MCF 10A (cell line): ENCODE measurements around the gene CPEB1. TPM values are rescaled to one million over a fixed set of nuclear protein-coding genes. Genes with fewer than 3 reads are reported as not detected.

Experiments used
- BruUV-seq: library from RNA; stranded (reverse); fragments of 400-500 nt; replicated peaks from 2 replicates; lab custom pipeline; 2021; lab: Mats Ljungman, UMichigan
- CTCF ChIA-PET: fragments of 300-600 bp; sonication (Branson Sonifier 250); formaldehyde crosslinking; extraction: SDS; loops from one replicate; lab custom pipeline; 2021; ENCODE audit warnings: antibody characterized with exemption, inconsistent platforms; lab: Yijun Ruan, JAX
- POLR2A ChIA-PET: fragments of 300-600, 350-650 bp; sonication (Branson Sonifier 250); formaldehyde crosslinking; extraction: SDS; loops from one replicate; lab custom pipeline; 2020; ENCODE audit warnings: antibody characterized with exemption, inconsistent platforms; lab: Yijun Ruan, JAX
- DNase-seq: peaks from one replicate; pipeline ENCODE4 v3.0.0-alpha.2; 2018; ENCODE audit not compliant: unreplicated experiment
- H3K27ac Mint-ChIP-seq: one replicate; pipeline ENCODE4 v1.8.0; 2022; ENCODE audit warnings: mild to moderate bottlenecking, low read depth, mixed read lengths; ENCODE audit not compliant: unreplicated experiment
- H3K27me3 Mint-ChIP-seq: one replicate; pipeline ENCODE4 v1.8.0; 2022; ENCODE audit warnings: mixed read lengths; ENCODE audit not compliant: insufficient read depth, unreplicated experiment
- H3K36me3 Mint-ChIP-seq: one replicate; pipeline ENCODE4 v1.8.0; 2022; ENCODE audit warnings: mild to moderate bottlenecking, moderate library complexity, mixed read lengths; ENCODE audit not compliant: insufficient read depth, unreplicated experiment
- H3K4me1 Mint-ChIP-seq: one replicate; pipeline ENCODE4 v1.8.0; 2022; ENCODE audit warnings: mixed read lengths; ENCODE audit not compliant: insufficient read depth, unreplicated experiment
- H3K4me3 Mint-ChIP-seq: one replicate; pipeline ENCODE4 v1.8.0; 2022; ENCODE audit warnings: mild to moderate bottlenecking, moderate library complexity, mixed read lengths; ENCODE audit not compliant: unreplicated experiment
- H3K9me3 Mint-ChIP-seq: one replicate; pipeline ENCODE4 v1.8.0; 2022; ENCODE audit warnings: mixed read lengths; ENCODE audit not compliant: unreplicated experiment
- intact Hi-C: fragments of 100-400 bp; cut with micrococcal nuclease; formaldehyde crosslinking; loops from 2 replicates; pipeline ENCODE4 v1.14.1; 2022
- total RNA-seq: library from RNA; stranded (reverse); gene quantifications from 2 replicates; pipeline ENCODE4 v1.2.3, GENCODE V29; 2022
- TF ChIP-seq, protein P1 (sequence below): fragments of 200-600 bp; IDR thresholded peaks from one replicate; pipeline ENCODE4 v1.8.0; 2022; ENCODE audit warnings: antibody characterized with exemption, mild to moderate bottlenecking; ENCODE audit not compliant: unreplicated experiment

CPEB1 gene
- total RNA-seq, 1 experiment from 2014 or later = not detected

GRCh38 chr15:82569834-82570233 lies 77.3 kb downstream of the CPEB1 start:
- DNase-seq = no peak
- ChIA-PET POLR2A (no interaction called here), CTCF (no interaction called here)
- Mint-ChIP-seq H3K27ac (no peak overlapping the region), H3K27me3 (peaks cover 3% of the 10 kb centered on the region), H3K36me3 (no peaks in the 10 kb centered on the region), H3K4me1 (no peaks in the 10 kb centered on the region), H3K4me3 (no peak overlapping the region), H3K9me3 (no peaks in the 10 kb centered on the region)
- intact Hi-C loops = no loop called here
- TF ChIP-seq, protein P1, sequence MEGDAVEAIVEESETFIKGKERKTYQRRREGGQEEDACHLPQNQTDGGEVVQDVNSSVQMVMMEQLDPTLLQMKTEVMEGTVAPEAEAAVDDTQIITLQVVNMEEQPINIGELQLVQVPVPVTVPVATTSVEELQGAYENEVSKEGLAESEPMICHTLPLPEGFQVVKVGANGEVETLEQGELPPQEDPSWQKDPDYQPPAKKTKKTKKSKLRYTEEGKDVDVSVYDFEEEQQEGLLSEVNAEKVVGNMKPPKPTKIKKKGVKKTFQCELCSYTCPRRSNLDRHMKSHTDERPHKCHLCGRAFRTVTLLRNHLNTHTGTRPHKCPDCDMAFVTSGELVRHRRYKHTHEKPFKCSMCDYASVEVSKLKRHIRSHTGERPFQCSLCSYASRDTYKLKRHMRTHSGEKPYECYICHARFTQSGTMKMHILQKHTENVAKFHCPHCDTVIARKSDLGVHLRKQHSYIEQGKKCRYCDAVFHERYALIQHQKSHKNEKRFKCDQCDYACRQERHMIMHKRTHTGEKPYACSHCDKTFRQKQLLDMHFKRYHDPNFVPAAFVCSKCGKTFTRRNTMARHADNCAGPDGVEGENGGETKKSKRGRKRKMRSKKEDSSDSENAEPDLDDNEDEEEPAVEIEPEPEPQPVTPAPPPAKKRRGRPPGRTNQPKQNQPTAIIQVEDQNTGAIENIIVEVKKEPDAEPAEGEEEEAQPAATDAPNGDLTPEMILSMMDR = no peak
- BruUV-seq = no TSS peak

- no peak overlapping the region for H3K4me3 Mint-ChIP-seq
- CTCF ChIA-PET = interaction anchor here (0.6 kb wide), 1 partner anchor 74 kb away, joined by 3 read pairs; no protein-coding TSS in a partner anchor
- no peak for DNase-seq
- H3K27ac Mint-ChIP-seq = no peak overlapping the region
- POLR2A ChIA-PET = no interaction called here
- H3K36me3 Mint-ChIP-seq = no peaks in the 10 kb centered on the region
- no TSS peak for BruUV-seq
- intact Hi-C loops = no loop called here
- TF ChIP-seq, protein P1 = no peak
- H3K4me1 Mint-ChIP-seq = no peaks in the 10 kb centered on the region
- no peaks in the 10 kb centered on the region for H3K27me3 Mint-ChIP-seq
- H3K9me3 Mint-ChIP-seq = no peaks in the 10 kb centered on the region
These were observed 78.2 kb downstream of the CPEB1 start for GRCh38 chr15:82568986-82569385.

DNA sequence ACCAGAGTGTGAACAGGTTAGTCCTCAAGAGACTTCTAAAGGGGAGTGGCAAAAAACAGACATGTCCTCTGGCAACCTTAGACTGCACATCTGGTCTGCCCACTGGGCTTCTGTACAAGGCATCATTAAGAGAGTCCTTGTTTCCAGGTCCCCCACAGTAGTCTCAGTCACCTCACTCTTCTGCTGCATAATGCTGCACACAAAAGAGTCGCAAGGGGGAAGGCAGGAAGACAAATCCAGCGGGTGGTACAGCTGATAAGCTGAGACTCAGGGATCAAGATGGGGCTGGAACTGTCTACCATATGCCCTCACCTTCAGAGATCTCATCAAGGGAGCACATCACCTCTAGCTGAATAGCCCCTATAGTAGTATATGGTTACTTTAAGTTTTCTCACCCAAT lies 79.5 kb downstream of the CPEB1 start:
- POLR2A ChIA-PET = no interaction called here
- no peak overlapping the region for H3K4me3 Mint-ChIP-seq

GRCh38 chr15:82566690-82567089 lies 80.5 kb downstream of the CPEB1 start:
- TF ChIP-seq, protein P1 = no peak
- H3K27ac Mint-ChIP-seq = no peak overlapping the region
- no peaks in the 10 kb centered on the region for H3K9me3 Mint-ChIP-seq
- H3K4me3 Mint-ChIP-seq = no peak overlapping the region
- no peaks in the 10 kb centered on the region for H3K4me1 Mint-ChIP-seq
- intact Hi-C loops = no loop called here
- ChIA-PET CTCF (interaction anchor here (1.4 kb wide), 1 partner anchor 26 kb away, joined by 5 read pairs; the partner anchor contains the start of gene RPS17), POLR2A (no interaction called here)
- no TSS peak for BruUV-seq
- no peaks in the 10 kb centered on the region for H3K36me3 Mint-ChIP-seq
- H3K27me3 Mint-ChIP-seq = no peaks in the 10 kb centered on the region
- no peak for DNase-seq

More for the DNA sequence above, 79.5 kb downstream of the CPEB1 start:
- Mint-ChIP-seq H3K36me3 (no peaks in the 10 kb centered on the region), H3K27me3 (no peaks in the 10 kb centered on the region), H3K27ac (no peak overlapping the region), H3K4me1 (no peaks in the 10 kb centered on the region), H3K9me3 (no peaks in the 10 kb centered on the region)
- intact Hi-C loops = no loop called here
- no TSS peak for BruUV-seq
- TF ChIP-seq, protein P1 = no peak
- CTCF ChIA-PET = interaction anchor here (1.4 kb wide), 1 partner anchor 27 kb away, joined by 5 read pairs; the partner anchor contains the start of gene RPS17
- DNase-seq = no peak
